H1 (cell line): ENCODE measurements around the gene CCDC88C. TPM values are rescaled to one million over a fixed set of nuclear protein-coding genes. Genes with fewer than 3 reads are reported as not detected.

Source experiments
- ATF2 ChIP-seq: IDR thresholded peaks from 2 replicates; pipeline ENCODE4 v1.6.1; 2012; ENCODE audit warnings: low read length, inconsistent platforms
- ATF3 ChIP-seq: IDR thresholded peaks from 2 replicates; pipeline ENCODE4 v1.6.1; 2011; ENCODE audit warnings: low read depth, mild to moderate bottlenecking, low read length; ENCODE audit not compliant: insufficient read depth
- MAFK ChIP-seq: IDR thresholded peaks from 2 replicates; pipeline ENCODE4 v1.6.1; 2012; ENCODE audit warnings: low read depth, mild to moderate bottlenecking, improper control_type of control experiment, low read length
- NRF1 ChIP-seq: IDR thresholded peaks from 2 replicates; pipeline ENCODE4 v1.6.1; 2011; ENCODE audit warnings: mild to moderate bottlenecking, low read depth, low read length, improper control_type of control experiment
- PHF8 ChIP-seq: fragments of 200-600 bp; sonication (generic); conservative IDR thresholded peaks from 2 replicates; pipeline ENCODE4 v1.7.1; 2012; ENCODE audit warnings: low read depth, mild to moderate bottlenecking, inconsistent platforms, low read length, moderate library complexity
- SIN3A ChIP-seq, 2 experiments: IDR thresholded peaks in 1 of 2; conservative IDR thresholded peaks in 1 of 2; 2 replicates each; pipeline ENCODE4 v1.6.1; 2011 to 2012; ENCODE audit warnings: low read length in 2 of 2, improper control_type of control experiment in 1 of 2, low read depth in 1 of 2, mild to moderate bottlenecking in 1 of 2
- polyA plus RNA-seq, 7 experiments: library from polyadenylated mRNA; depleted of rRNA in 3 of 7; stranded (reverse) in 5 of 7; unstranded in 2 of 7; fragments of >200 nt in 5 of 7; fragments of 200-250 nt in 2 of 7; gene quantifications; 1 replicate in 5 of 7; 2 replicates in 1 of 7; 4 replicates in 1 of 7; pipeline versions ENCODE4 v1.2.1 to v1.2.3, GENCODE V29; 2011 to 2013; ENCODE audit warnings: missing spikeins in 2 of 7, mixed read lengths in 2 of 7
- total RNA-seq: library from RNA; stranded (reverse); fragmentation: NEBNext Ultra II Directional; extraction: Animal tissue kit (Norgen Biotek cat#: 25700); gene quantifications from 2 replicates; pipeline ENCODE4 v1.2.1, GENCODE V29; 2021

The CCDC88C gene
- total and polyA plus RNA-seq, 2 of the 8 experiments (the other 6 are each of a cell fraction or from before 2014, with no cell fraction given), result 10.3 to 57.7 TPM

- no peak for TF ChIP-seq ATF3
- no peak for TF ChIP-seq NRF1
- TF ChIP-seq PHF8, result no peak
- no peak for TF ChIP-seq MAFK
- TF ChIP-seq ATF2, result no peak
- no peak for TF ChIP-seq SIN3A (conservative IDR thresholded peaks at IDR 0.05 in 1 of 2, IDR thresholded peaks at IDR 0.05 in 1 of 2; ENCODE audit: low read depth in 1 of 2, low read length in 2 of 2)
These were observed 63.3 kb downstream of the CCDC88C start (continued) for GRCh38 chr14:91354221-91354916.
